ENCODE data around the gene CHST4. TPM values are rescaled to one million over a fixed set of nuclear protein-coding genes. Genes with fewer than 3 reads are reported as not detected.
"Not testable (repeated sequence)": the region's sequence is repeated elsewhere in the genome, so short reads cannot be mapped to it uniquely, and the experiment has no call there.

The CHST4 gene
- 0.19 and 0.66 TPM in 2 replicates for total RNA-seq (2014; rRNA removed; shearing (Covaris generic))

GRCh38 chr16:71526111-71526631 lies at the start of gene CHST4:
TSS of gene CHST4 (plus strand) at chr16:71526426. CDS start at chr16:71536678, 10,252 bp downstream.
- DNase-seq (ENCODE audit: low spot score) = peak; percentile 63

DNA sequence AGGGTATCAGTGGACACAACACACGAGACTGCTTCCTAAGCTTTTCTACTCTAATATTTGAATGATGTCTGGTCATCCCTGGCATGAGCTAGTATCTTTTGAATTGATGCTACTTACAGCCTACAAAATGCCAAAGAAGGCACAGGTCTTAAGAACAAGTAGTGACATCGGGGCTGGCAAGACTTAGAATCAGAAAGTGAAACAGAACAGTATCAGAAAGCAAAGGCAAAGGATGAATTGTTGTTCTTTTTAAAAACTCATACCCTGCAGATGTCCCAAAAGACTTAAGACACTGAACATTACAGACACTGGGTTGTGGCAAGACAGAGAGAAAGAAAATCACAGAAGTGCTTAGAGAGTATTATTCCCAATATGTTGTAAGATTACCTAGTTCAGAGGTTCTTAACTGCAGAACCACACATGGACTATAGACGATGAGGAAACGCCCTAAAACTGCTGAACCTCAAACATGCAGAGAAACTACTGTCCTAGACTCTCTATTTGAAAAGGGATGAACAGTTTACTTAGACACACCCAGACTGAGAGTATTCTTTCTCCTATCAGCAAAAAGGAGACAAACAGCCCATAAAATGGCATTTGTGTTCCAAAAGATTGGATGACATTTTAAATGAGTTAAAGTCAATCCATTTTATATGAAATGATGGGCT lies 49.6 kb upstream of the CHST4 start:
- no peak for DNase-seq (ENCODE audit: low spot score)

DNA sequence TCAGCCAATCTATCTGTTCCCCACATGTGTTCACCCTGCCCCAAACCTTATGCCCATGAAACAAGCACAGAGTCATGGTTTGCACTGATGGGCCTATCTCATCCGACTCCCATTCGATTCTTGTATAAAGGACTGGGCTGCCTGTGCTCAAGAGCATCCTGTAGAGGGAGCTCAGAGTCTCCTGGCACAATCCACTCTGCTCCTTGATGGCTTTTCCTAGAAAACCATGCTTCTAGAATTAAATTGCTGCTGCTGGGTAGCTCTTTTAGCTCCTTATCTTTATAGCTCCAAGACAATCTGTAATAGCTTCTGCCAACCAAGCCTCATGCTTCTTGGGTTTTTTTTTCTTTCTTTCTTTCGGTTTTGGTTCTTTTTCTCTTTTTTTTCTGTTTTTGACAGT lies 46.8 kb upstream of the CHST4 start:
- DNase-seq (ENCODE audit: low spot score) = peak; percentile 10

GRCh38 chr16:71480956-71481355 lies 45.3 kb upstream of the CHST4 start:
- no peak for DNase-seq (ENCODE audit: low spot score)

DNA sequence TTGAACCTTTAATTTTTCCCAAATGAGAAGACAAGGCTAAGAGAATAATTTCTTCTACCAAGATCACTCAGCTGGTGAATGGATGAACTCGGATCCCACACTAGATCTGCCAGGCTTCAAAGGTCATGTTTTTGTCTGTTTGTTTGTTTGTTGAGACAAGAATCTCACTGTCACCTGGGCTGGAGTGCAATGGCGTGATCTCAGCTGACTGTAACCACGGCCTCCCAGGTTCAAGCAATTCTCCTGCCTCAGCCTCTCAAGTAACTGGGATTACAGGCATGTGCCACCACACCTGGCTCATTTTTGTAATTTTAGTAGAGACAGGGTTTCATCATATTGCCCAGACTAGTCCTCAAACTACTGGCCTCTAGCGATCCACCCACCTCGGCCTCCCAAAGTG lies 43.7 kb upstream of the CHST4 start:
- DNase-seq (ENCODE audit: low spot score) = no peak

GRCh38 chr16:71484006-71484893 lies 42.0 kb upstream of the CHST4 start:
- DNase-seq (ENCODE audit: low spot score) = peak; percentile 89

DNA sequence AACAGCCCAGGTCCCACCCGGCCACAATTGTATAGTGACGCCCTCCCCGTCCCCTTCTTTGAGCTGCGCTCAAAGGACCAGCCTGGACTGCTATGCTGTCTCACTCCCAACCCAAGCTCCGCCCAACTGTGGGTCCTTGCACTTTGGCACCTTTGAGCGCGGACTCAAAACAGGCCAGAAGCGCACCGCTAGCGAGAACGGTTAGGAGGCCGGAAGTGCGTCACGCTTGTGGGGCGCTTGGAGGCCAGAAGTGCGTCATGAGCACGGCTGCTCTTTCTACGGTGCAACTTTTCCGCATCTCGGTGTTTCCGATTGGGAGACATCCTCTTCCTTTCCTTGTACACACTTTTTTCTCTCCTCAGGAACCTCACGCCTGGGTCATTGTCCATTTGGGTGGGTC lies 37.1 kb upstream of the CHST4 start, which contains the start of gene ZNF19:
TSS of gene ZNF19 (minus strand) at position 203 of the 400 bp plus-strand sequence. CDS start 7,210 bp downstream, outside the sequence.
- no peak for DNase-seq (ENCODE audit: low spot score)

DNA sequence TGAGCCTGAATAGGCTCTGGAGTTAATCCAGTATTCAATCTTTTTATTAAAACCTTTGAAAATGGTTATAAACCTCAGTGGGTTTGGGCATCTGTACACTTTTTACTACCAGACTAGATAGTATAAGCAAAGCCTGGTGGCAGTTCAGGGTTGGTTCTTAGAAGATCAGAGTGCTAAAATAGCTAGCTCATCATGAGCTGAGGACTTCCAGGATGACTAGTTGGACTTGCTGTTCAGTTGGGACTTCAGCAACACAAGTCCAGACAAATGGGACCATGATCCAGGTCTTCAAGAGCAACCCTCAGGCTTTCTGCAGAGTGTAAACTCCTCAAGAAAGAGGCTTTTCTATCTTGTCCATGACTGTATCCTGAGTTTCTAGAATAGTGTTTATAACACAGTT lies 35.9 kb upstream of the CHST4 start:
- no peak for DNase-seq (ENCODE audit: low spot score)

GRCh38 chr16:71491054-71491453 lies 35.2 kb upstream of the CHST4 start:
- DNase-seq (ENCODE audit: low spot score) = no peak

GRCh38 chr16:71492786-71493185 lies 33.4 kb upstream of the CHST4 start:
- DNase-seq (ENCODE audit: low spot score) = no peak

DNA sequence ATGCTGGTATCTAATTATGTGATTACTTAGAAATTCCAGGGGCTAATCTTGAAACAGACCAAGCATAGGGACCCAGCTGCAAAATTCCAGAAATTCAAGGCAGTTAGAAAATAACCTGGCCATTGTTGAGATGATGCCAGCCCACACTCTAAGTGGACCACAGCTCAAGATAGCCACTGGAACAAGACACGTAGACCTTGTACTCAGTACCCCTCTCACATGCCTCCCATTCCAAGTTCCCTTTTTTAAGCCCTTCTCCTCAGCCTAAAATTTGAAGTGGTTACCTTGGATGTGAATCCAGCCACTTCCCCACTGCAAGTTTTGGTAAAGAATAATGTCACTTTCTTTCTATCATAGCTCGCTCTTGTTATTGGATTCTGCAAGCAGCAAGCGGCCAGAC lies 33.0 kb upstream of the CHST4 start:
- DNase-seq (ENCODE audit: low spot score) = no peak

- no peak for DNase-seq (ENCODE audit: low spot score)
Observed at GRCh38 chr16:71498031-71498430, 28.2 kb upstream of the CHST4 start.

DNA sequence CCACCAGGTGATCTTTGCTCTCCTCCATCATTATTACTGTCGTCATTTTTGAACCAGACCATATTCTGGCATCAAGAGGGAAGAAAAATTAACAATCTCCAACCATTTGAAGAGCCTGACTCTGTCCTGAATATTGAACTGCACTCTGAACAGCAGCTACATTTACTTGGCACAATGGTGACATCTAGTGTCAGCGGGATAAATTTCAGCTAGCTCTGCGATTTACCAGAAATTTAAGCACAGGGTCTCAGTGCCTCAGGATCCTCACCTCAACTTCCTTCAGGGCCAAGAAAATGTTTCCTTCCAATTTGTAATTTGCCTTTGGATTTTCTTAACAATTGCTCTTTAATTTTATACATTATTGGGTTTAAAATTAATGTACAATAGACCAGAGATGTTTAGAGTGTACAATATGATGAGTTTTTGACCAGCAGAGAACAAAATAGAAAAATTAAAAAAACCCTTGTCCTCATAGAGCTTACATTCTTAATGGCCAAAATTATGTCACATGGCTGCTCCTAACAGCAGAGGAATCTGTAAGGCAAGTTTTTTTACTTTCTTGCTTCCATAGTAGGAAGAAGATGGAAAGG lies 26.4 kb upstream of the CHST4 start:
- DNase-seq (ENCODE audit: low spot score) = peak; percentile 48

- no peak for DNase-seq (ENCODE audit: low spot score)
Observed at GRCh38 chr16:71500964-71501363, 25.3 kb upstream of the CHST4 start.

DNA sequence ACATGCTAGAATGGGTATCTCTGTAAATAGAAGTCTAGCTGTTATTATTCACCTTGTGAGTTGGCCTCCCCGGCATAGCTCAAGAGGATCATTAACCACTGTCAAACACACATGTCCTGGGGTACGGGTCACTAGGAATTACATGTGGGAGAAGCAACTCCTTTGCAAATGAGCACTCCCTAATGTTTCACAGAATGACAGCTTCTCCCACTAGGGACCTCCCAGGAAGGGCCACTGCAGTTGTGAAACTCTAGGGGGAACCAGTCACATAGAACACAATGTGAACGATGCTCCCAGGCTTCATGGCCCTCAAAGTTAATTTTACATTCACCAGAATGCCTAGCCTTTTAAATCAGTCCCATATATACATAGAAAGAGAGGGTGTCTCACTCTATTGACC lies 24.7 kb upstream of the CHST4 start:
- no peak for DNase-seq (ENCODE audit: low spot score)

DNA sequence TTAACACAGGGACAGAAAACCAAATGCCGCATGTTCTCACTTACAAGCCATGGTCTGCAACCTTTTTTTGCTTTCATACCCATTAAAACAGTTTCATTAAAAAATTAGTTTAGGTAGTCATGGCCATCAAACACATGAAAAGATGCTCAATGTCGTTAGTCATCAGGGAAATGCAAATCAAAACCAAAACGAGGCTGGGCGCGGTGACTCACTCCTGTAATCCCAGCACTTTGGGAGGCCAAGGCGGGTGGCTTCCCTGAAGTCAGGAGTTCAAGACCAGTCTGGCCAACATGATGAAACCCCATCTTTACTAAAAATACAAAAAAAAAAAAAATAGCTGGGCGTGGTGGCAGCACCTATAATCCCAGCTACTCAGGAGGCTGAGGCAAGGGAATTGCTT lies 22.2 kb upstream of the CHST4 start:
- not testable (repeated sequence) for DNase-seq (ENCODE audit: low spot score)

GRCh38 chr16:71504901-71505300 lies 21.3 kb upstream of the CHST4 start:
- no peak for DNase-seq (ENCODE audit: low spot score)

GRCh38 chr16:71507061-71507460 lies 19.2 kb upstream of the CHST4 start:
- no peak for DNase-seq (ENCODE audit: low spot score)

- DNase-seq (ENCODE audit: low spot score) = no peak
Observed at GRCh38 chr16:71513302-71513701, 12.9 kb upstream of the CHST4 start.

- no peak for DNase-seq (ENCODE audit: low spot score)
Observed at GRCh38 chr16:71514476-71514875, 11.8 kb upstream of the CHST4 start.

DNA sequence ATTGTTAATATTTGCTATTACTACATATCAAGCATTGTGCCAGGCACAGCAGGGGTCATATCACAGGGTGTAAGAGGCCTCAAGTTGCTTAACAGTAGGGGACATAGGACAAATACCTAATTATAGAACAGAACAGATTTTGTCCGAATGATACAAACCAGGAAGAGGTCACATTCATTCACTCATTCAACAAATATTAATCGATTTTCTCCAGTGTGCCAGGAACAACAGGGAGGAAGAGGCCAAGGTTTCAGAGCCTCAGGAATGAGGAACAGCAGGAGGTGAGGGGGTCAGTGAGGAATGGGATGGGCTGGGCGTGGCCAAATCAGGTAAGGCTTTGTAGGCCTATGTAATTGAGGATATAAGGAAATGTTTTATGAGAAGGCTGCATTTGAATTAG lies 11.2 kb upstream of the CHST4 start:
- DNase-seq (ENCODE audit: low spot score) = no peak

DNA sequence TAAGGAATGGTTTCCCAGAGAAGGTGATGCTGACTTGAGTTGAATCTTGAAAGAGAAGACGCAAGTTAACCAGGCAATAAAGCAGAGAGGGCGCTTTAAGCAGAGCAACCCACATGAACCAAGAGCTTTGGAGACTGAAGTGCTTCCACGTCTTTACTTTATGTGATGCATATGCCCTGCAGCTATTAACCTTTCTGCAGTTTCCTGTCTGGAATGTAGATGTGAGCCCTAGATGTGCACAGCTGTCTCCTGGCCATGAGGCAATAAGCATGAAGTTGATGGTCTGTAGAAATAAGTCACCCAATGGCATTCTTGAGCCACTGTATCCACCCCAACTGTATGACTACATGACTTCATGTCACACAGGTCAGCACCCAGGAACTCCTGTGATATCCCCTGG lies 5.7 kb upstream of the CHST4 start:
- no peak for DNase-seq (ENCODE audit: low spot score)

Data from H4 (cell line).